ENCODE data around the gene TCF21.

DNA sequence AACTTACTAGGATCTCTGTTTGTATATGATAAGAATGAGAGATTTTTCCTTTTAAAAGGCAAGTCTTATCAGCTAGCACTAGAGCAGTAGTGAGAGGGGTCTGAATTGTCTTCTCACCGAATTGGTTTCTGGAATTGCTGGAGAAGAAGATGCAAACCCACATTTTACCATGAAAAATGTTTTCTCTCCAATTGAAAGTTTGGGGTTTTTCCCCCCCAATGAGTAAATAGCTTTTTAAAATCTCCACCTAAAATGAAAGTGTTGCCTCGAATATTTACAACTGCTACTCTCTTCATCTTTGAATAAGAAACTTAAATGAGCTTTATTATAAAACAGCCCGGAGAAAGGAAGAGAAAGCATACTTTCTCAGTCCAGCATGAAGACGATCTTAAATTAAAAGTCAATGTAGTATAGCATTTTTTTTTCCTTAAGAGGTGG, 1.8 kb downstream of the TCF21 start:
- TF ChIP-seq, protein P1, sequence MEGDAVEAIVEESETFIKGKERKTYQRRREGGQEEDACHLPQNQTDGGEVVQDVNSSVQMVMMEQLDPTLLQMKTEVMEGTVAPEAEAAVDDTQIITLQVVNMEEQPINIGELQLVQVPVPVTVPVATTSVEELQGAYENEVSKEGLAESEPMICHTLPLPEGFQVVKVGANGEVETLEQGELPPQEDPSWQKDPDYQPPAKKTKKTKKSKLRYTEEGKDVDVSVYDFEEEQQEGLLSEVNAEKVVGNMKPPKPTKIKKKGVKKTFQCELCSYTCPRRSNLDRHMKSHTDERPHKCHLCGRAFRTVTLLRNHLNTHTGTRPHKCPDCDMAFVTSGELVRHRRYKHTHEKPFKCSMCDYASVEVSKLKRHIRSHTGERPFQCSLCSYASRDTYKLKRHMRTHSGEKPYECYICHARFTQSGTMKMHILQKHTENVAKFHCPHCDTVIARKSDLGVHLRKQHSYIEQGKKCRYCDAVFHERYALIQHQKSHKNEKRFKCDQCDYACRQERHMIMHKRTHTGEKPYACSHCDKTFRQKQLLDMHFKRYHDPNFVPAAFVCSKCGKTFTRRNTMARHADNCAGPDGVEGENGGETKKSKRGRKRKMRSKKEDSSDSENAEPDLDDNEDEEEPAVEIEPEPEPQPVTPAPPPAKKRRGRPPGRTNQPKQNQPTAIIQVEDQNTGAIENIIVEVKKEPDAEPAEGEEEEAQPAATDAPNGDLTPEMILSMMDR (conservative IDR thresholded peaks at IDR 0.05; ENCODE audit: low read length) = no peak
- no peak for TF ChIP-seq EZH2phosphoT487 (IDR thresholded peaks at IDR 0.05; ENCODE audit: borderline replicate concordance, low read depth, low read length)

Measured in OCI-LY7 (cell line).